ENCODE results near the gene ATPAF2. TPM values are rescaled to one million over a fixed set of nuclear protein-coding genes. Genes with fewer than 3 reads are reported as not detected.

ATPAF2 gene
- total RNA-seq, 4 donors from 2014 or later: 9.5 to 18.4 (median 13.1) TPM

DNA sequence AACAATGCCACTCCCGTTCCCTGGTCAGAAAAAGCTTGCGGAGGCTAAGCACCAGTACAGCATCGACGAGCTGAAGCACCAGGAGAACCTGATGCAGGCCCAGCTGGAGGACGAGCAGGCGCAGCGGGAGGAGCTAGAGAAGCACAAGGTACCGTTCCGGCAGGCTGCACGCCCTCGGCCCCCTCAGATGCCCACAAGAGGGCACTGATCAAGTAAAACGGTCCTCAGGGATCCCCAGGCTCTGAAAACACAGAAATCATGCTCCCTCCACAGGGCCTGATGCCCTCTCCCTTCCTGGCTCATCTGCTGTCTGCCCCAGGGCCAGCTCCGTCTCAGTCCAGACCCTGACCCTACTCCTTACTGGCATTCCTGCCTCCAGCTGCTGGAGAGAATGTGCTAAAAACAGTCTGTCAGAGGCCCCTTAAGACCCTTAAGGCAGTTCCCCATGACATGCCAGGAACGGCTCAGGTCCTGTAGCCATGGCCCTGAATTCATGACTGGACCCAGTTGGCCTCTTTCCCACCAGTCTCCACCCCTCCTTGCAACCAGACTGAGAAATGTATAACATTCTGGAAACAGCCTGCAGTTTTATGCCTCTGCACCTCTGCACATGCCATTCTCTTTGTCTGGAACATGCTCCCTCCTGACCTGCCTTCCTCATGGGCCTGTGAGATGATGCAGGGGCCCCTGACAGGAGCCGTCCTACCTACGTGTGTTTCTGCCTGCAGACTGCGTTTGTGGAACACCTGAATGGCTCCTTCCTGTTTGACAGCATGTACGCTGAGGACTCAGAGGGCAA is 44.5 kb downstream of the ATPAF2 start:
- ATAC-seq (ENCODE audit: low FRiP score) (no peak), DNase-seq (ENCODE audit: low spot score) (no peak)
- TF ChIP-seq, protein P1, sequence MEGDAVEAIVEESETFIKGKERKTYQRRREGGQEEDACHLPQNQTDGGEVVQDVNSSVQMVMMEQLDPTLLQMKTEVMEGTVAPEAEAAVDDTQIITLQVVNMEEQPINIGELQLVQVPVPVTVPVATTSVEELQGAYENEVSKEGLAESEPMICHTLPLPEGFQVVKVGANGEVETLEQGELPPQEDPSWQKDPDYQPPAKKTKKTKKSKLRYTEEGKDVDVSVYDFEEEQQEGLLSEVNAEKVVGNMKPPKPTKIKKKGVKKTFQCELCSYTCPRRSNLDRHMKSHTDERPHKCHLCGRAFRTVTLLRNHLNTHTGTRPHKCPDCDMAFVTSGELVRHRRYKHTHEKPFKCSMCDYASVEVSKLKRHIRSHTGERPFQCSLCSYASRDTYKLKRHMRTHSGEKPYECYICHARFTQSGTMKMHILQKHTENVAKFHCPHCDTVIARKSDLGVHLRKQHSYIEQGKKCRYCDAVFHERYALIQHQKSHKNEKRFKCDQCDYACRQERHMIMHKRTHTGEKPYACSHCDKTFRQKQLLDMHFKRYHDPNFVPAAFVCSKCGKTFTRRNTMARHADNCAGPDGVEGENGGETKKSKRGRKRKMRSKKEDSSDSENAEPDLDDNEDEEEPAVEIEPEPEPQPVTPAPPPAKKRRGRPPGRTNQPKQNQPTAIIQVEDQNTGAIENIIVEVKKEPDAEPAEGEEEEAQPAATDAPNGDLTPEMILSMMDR (IDR thresholded peaks at IDR 0.05): no peak

DNA sequence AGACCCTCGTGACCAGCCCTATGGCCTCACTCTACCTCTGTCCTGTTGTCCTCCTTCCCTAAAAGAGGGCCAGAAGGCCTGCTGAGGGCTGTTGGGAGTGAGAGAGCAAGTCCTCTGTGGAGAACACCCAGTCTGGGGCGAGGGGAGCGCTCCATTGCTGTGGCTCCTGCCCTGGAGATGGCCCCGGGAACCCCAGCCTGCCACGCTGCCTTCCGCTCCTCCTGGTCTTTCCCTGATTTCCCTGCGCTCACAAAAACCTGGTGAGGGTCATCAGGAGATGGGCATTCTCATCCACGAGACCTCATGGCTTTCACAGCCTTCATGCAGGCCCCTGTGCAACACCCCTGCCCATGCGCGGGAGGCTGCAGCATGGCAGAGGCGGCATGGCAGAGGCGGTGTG is 45.1 kb downstream of the ATPAF2 start:
- no peak for DNase-seq (ENCODE audit: low spot score)
- no peak for ATAC-seq (ENCODE audit: low FRiP score)
- TF ChIP-seq, protein P1 (IDR thresholded peaks at IDR 0.05): no peak

DNA sequence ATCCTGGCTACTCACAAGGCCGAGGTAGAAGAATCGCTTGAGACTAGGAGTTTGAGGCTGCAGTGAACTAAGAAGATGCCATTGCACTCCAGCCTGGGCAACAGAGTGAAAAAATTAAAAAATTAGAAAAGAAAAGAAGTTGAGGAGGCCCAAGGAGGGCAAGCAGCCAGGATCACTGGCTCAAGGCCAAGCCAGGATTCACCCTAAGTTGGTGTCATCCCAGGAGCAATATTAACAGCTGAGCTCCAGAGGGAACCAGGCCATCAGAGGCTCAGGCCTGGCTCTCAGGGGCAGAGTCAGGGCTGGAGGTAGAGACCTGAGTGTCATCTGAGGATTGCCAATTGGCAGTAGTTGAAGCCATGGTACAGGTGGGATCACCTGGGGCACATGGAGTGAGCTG is 45.6 kb downstream of the ATPAF2 start:
- DNase-seq (ENCODE audit: low spot score): no peak
- TF ChIP-seq, protein P1 (IDR thresholded peaks at IDR 0.05): no peak
- ATAC-seq (ENCODE audit: low FRiP score): no peak

DNA sequence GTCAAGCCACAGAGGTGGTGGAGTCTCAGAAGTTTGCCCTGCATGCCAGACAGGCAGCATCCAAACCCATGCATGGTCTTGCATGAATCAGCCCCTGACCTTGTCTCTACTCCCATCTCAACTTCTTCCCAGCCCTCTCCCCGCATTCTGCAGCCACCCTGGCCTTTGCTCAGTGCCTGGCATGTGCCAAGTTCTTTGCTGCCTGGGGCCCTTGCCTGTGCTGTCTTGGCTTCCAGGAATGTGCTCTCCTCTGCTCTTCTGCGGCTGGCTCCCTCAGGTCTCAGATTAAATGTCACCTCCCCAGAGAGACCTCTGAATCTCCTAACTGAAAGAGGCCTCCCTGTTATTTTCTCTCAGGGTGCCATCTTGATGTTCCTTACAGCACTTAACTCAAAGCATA is 48.7 kb downstream of the ATPAF2 start:
- TF ChIP-seq, protein P1 (IDR thresholded peaks at IDR 0.05): no peak
- ATAC-seq (ENCODE audit: low FRiP score): no peak
- no peak for DNase-seq (ENCODE audit: low spot score)

DNA sequence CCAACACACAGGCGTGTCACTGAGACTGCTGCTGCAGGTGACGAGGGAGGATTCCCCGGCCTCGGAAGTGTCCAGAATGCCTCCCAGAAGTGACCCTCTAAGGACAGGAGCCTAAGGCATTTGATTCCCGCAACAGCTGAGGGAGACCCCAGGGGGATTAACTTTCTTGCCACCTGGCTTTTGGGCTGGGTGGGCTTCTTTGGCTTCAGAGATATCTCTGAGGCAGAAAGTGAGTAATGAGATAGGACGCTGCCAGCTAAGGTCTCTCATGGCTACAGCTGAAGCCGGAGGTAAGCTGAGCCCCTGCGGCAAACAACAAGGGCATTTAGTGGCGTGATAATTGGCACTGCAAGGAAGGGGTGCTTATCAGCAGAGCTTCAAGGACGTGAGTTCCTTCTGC is 49.4 kb downstream of the ATPAF2 start:
- ATAC-seq (ENCODE audit: low FRiP score): no peak
- TF ChIP-seq, protein P1 (IDR thresholded peaks at IDR 0.05): no peak
- DNase-seq (ENCODE audit: low spot score): no peak

DNA sequence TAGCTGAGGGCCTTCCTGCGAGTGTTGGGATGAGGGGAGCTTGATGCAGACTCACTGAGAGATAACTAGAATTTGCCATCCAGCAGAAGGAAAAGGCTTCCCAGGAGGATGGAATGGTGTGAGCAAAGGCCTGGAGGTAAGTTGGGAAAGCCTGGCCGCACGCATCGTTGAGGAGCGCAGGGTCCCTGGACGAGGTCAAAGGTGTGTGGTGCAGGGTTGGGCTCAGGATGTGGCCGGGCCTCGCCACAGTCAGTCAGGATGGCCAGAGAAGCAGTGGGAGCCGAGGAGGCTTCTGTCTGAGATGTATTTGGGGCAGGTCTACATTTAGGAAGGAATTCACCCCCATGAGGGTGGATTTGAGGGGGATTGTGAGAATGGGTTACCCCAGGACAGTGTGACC is 49.9 kb downstream of the ATPAF2 start:
- DNase-seq (ENCODE audit: low spot score) (no peak), ATAC-seq (ENCODE audit: low FRiP score) (no peak)
- TF ChIP-seq, protein P1 (IDR thresholded peaks at IDR 0.05): no peak

DNA sequence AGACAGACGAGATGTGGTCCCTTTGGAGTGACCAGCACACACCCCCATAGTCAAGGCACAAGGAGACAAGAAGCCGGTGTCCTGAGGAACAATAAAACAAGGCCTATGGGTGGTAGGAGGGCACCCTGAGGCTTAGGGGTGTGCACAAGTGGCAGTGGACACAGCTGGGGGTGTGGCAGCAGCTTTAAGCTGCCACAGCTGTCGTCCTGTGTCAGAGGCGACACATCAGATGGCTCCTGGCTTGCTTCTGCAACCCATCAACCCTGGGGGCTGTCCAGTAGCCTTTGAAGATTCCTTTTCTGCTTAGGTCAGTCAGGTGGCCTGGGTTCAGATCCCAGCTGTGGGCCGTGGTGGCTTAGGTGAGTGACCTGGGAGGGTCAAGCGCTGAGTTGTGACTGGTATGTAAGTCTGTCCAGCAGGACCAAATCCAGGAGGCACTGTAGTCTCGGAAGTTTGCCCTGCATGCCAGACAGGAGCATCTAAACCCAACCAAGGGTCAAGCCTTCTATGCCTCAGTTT is 50.5 kb downstream of the ATPAF2 start:
- TF ChIP-seq, protein P1 (IDR thresholded peaks at IDR 0.05): no peak
- DNase-seq (ENCODE audit: low spot score) (no peak), ATAC-seq (ENCODE audit: low FRiP score) (no peak)
